HepG2 (cell line): ENCODE measurements around the gene ARHGEF40. TPM values are rescaled to one million over a fixed set of nuclear protein-coding genes. Genes with fewer than 3 reads are reported as not detected.
A peak's percentile ranks its signal among the peaks of the same experiment; 100 is the strongest.

Experiments
- KDM2A ChIP-seq: sonication (generic); formaldehyde crosslinking; IDR thresholded peaks from 2 replicates; pipeline ENCODE4 v1.4.0; 2020; ENCODE audit warnings: low read depth, missing genetic modification reagents, borderline replicate concordance
- PCBP1 ChIP-seq: fragments of 200-400 bp; formaldehyde crosslinking; IDR thresholded peaks from 2 replicates; pipeline ENCODE4 v1.6.1; 2017; ENCODE audit warnings: mild to moderate bottlenecking, low read depth, low read length, borderline replicate concordance
- SRY ChIP-seq: sonication (generic); formaldehyde crosslinking; IDR thresholded peaks from 2 replicates; pipeline ENCODE4 v1.8.0; 2022; ENCODE audit warnings: mild to moderate bottlenecking, missing genetic modification reagents
- TBX2 ChIP-seq: sonication (generic); formaldehyde crosslinking; IDR thresholded peaks from 2 replicates; pipeline ENCODE4 v1.5.0; 2020; ENCODE audit warnings: missing genetic modification reagents, mild to moderate bottlenecking, borderline replicate concordance
- TCF12 ChIP-seq, 2 experiments: fragments of 450-650 bp in 1 of 2; sonication (generic) in 1 of 2; formaldehyde crosslinking in 1 of 2; IDR thresholded peaks; 2 replicates each; pipeline versions ENCODE4 v1.6.1 to v1.8.0; 2017 to 2022; ENCODE audit warnings: antibody characterized with exemption in 1 of 2, mild to moderate bottlenecking in 1 of 2, missing genetic modification reagents in 1 of 2, moderate library complexity in 1 of 2
- ZKSCAN5 ChIP-seq: sonication (generic); formaldehyde crosslinking; IDR thresholded peaks from 2 replicates; pipeline ENCODE4 v1.5.1; 2020; ENCODE audit warnings: mild to moderate bottlenecking, missing genetic modification reagents
- ZNF225 ChIP-seq: sonication (generic); formaldehyde crosslinking; IDR thresholded peaks from 2 replicates; pipeline ENCODE4 v1.4.0; 2020; ENCODE audit warnings: mild to moderate bottlenecking, missing genetic modification reagents
- polyA plus RNA-seq, 8 experiments: library from polyadenylated mRNA; depleted of rRNA in 3 of 8; stranded (reverse) in 7 of 8; unstranded in 1 of 8; fragments of >200 nt; fragmentation: Illumina TruSeq in 4 of 8; extraction: Trizol in 4 of 8; gene quantifications; 2 replicates each; pipeline versions ENCODE4 v1.2.1 to v1.2.3, GENCODE V29; 2011 to 2016; ENCODE audit warnings: low read depth in 4 of 8, missing spikeins in 1 of 8, mixed read lengths in 1 of 8; ENCODE audit not compliant: insufficient read depth in 1 of 8
- total RNA-seq, 5 experiments: library from RNA; depleted of rRNA; stranded (reverse); fragments of >200 nt; fragmentation: Illumina TruSeq; extraction: Trizol; gene quantifications; 2 replicates each; pipeline ENCODE4 v1.2.3, GENCODE V29; 2016; ENCODE audit warnings: low read depth in 1 of 5
- TF ChIP-seq, protein P1 (sequence below), 2 experiments: fragments of 450-650 bp in 1 of 2; sonication (generic) in 1 of 2; formaldehyde crosslinking in 1 of 2; IDR thresholded peaks; 2 replicates each; pipeline versions ENCODE4 v1.6.1 to v1.8.0; 2016 to 2022; ENCODE audit warnings: antibody characterized with exemption in 1 of 2, mild to moderate bottlenecking in 1 of 2, missing genetic modification reagents in 1 of 2
- TF ChIP-seq, protein P2 (sequence below): sonication (generic); formaldehyde crosslinking; IDR thresholded peaks from 2 replicates; pipeline ENCODE4 v1.4.0; 2020; ENCODE audit warnings: missing genetic modification reagents
- TF ChIP-seq, protein P3 (sequence below): IDR thresholded peaks from 2 replicates; pipeline ENCODE4 v1.6.1; 2016; ENCODE audit warnings: missing compliant biosample characterization, missing genetic modification reagents, borderline replicate concordance
- TF ChIP-seq, protein P4 (sequence below): sonication (generic); formaldehyde crosslinking; IDR thresholded peaks from 2 replicates; pipeline ENCODE4 v1.4.0; 2020; ENCODE audit warnings: mild to moderate bottlenecking, missing genetic modification reagents, borderline replicate concordance
- TF ChIP-seq, protein P5 (sequence below): sonication (generic); formaldehyde crosslinking; IDR thresholded peaks from 2 replicates; pipeline ENCODE4 v1.5.1; 2020; ENCODE audit warnings: mild to moderate bottlenecking, moderate library complexity, missing genetic modification reagents

The ARHGEF40 gene
- total and polyA plus RNA-seq, 2 of the 13 experiments (the other 11 are each of a cell fraction or from before 2014, with no cell fraction given): 28.1 to 78.1 TPM

DNA sequence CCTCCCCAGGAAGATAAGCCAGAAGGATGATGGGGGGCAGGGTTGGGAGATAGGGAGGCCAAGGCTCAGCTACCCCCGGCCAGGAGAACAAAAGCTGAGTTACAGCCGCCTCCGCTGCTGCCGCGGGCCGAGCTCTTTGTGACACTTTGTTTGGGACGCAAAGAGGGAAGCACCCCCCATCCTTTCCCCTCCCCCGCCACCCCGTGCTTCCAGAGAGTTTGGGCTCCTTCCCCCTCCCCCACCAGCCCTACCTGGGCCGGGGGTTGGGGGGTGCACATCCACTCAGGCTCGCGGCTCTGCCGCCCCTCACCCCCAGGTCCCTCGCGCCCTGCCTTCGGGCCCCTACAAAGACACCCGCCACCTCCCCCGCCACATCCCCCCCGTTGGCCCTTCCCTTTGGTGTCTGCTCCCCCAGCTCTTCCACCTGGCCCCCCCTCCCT is 27.6 kb downstream of the ARHGEF40 start (continued):
- TF ChIP-seq, protein P1, sequence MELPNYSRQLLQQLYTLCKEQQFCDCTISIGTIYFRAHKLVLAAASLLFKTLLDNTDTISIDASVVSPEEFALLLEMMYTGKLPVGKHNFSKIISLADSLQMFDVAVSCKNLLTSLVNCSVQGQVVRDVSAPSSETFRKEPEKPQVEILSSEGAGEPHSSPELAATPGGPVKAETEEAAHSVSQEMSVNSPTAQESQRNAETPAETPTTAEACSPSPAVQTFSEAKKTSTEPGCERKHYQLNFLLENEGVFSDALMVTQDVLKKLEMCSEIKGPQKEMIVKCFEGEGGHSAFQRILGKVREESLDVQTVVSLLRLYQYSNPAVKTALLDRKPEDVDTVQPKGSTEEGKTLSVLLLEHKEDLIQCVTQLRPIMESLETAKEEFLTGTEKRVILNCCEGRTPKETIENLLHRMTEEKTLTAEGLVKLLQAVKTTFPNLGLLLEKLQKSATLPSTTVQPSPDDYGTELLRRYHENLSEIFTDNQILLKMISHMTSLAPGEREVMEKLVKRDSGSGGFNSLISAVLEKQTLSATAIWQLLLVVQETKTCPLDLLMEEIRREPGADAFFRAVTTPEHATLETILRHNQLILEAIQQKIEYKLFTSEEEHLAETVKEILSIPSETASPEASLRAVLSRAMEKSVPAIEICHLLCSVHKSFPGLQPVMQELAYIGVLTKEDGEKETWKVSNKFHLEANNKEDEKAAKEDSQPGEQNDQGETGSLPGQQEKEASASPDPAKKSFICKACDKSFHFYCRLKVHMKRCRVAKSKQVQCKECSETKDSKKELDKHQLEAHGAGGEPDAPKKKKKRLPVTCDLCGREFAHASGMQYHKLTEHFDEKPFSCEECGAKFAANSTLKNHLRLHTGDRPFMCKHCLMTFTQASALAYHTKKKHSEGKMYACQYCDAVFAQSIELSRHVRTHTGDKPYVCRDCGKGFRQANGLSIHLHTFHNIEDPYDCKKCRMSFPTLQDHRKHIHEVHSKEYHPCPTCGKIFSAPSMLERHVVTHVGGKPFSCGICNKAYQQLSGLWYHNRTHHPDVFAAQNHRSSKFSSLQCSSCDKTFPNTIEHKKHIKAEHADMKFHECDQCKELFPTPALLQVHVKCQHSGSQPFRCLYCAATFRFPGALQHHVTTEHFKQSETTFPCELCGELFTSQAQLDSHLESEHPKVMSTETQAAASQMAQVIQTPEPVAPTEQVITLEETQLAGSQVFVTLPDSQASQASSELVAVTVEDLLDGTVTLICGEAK (IDR thresholded peaks at IDR 0.05): no peak
- TF ChIP-seq, protein P1 (CRISPR knock-in tag; IDR thresholded peaks at IDR 0.05): no peak
- 0 out of 2 replicates have a peak, but pooled peaks have one; percentile 21 for TF ChIP-seq ZKSCAN5 (CRISPR knock-in tag)
- TF ChIP-seq TCF12 (IDR thresholded peaks at IDR 0.05): no peak
- TF ChIP-seq TCF12 (CRISPR knock-in tag; IDR thresholded peaks at IDR 0.05): no peak
- TF ChIP-seq SRY (CRISPR knock-in tag): no peak
- TF ChIP-seq, protein P2, sequence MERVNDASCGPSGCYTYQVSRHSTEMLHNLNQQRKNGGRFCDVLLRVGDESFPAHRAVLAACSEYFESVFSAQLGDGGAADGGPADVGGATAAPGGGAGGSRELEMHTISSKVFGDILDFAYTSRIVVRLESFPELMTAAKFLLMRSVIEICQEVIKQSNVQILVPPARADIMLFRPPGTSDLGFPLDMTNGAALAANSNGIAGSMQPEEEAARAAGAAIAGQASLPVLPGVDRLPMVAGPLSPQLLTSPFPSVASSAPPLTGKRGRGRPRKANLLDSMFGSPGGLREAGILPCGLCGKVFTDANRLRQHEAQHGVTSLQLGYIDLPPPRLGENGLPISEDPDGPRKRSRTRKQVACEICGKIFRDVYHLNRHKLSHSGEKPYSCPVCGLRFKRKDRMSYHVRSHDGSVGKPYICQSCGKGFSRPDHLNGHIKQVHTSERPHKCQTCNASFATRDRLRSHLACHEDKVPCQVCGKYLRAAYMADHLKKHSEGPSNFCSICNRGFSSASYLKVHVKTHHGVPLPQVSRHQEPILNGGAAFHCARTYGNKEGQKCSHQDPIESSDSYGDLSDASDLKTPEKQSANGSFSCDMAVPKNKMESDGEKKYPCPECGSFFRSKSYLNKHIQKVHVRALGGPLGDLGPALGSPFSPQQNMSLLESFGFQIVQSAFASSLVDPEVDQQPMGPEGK: peak; percentile 96
- TF ChIP-seq, protein P3, sequence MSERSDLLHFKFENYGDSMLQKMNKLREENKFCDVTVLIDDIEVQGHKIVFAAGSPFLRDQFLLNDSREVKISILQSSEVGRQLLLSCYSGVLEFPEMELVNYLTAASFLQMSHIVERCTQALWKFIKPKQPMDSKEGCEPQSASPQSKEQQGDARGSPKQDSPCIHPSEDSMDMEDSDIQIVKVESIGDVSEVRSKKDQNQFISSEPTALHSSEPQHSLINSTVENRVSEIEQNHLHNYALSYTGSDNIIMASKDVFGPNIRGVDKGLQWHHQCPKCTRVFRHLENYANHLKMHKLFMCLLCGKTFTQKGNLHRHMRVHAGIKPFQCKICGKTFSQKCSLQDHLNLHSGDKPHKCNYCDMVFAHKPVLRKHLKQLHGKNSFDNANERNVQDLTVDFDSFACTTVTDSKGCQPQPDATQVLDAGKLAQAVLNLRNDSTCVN (CRISPR knock-in tag): no peak
- peak; percentile 90; the same call in 1 of the 2 replicates for TF ChIP-seq PCBP1
- TF ChIP-seq TBX2 (CRISPR knock-in tag): 0 out of 2 replicates have a peak, but pooled peaks have one; percentile 27
- TF ChIP-seq, protein P4, sequence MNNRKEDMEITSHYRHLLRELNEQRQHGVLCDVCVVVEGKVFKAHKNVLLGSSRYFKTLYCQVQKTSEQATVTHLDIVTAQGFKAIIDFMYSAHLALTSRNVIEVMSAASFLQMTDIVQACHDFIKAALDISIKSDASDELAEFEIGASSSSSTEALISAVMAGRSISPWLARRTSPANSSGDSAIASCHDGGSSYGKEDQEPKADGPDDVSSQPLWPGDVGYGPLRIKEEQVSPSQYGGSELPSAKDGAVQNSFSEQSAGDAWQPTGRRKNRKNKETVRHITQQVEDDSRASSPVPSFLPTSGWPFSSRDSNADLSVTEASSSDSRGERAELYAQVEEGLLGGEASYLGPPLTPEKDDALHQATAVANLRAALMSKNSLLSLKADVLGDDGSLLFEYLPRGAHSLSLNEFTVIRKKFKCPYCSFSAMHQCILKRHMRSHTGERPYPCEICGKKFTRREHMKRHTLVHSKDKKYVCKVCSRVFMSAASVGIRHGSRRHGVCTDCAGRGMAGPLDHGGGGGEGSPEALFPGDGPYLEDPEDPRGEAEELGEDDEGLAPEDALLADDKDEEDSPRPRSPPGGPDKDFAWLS (CRISPR knock-in tag): no peak
- TF ChIP-seq, protein P5, sequence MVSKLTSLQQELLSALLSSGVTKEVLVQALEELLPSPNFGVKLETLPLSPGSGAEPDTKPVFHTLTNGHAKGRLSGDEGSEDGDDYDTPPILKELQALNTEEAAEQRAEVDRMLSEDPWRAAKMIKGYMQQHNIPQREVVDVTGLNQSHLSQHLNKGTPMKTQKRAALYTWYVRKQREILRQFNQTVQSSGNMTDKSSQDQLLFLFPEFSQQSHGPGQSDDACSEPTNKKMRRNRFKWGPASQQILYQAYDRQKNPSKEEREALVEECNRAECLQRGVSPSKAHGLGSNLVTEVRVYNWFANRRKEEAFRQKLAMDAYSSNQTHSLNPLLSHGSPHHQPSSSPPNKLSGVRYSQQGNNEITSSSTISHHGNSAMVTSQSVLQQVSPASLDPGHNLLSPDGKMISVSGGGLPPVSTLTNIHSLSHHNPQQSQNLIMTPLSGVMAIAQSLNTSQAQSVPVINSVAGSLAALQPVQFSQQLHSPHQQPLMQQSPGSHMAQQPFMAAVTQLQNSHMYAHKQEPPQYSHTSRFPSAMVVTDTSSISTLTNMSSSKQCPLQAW: no peak
- peak; percentile 22; the same call in 1 of the 2 replicates for TF ChIP-seq ZNF225 (CRISPR knock-in tag)
- TF ChIP-seq KDM2A (CRISPR knock-in tag): peak; percentile 48; the same call in 1 of the 2 replicates
